GM12872 (cell line): Measurements from ENCODE around the gene FAM83E.
A peak's percentile ranks its signal among the peaks of the same experiment; 100 is the strongest.

Experiments used
- TF ChIP-seq, protein P1 (sequence below): IDR thresholded peaks from 3 replicates; pipeline ENCODE4 v1.5.1; 2011; ENCODE audit warnings: low read depth, mild to moderate bottlenecking, low read length, moderate library complexity; ENCODE audit not compliant: insufficient read depth

The FAM83E gene

DNA sequence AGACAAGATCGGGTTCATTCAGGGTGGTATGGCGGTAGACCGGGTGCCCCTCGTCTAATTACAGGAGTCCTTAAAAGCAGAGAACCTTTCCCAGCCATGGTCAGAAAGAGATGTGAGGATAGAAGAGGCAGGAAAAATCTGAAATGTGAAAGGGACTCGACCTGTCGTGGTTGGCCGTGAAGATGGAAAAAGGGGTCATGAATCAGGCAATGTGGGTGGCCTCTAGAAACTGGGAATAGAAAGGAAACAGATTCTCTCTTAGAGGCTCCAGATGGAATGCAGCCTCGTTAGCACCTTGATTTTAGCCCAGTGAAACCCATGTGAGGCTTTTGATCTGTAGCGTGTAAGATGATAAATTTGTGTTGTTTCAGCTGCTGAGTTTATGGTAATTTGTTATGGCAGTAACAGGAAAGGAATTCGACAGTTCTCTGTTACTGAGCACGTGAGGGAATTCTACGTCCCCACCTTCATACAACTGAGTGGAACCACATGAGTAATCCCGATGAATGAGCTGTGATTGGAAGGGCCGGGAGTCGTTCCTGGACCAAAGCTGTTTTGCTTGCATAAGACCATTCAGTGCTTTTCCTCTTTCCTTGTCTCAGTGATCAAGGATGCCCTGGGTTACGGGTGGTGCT, 42.1 kb upstream of the FAM83E start:
- TF ChIP-seq, protein P1, sequence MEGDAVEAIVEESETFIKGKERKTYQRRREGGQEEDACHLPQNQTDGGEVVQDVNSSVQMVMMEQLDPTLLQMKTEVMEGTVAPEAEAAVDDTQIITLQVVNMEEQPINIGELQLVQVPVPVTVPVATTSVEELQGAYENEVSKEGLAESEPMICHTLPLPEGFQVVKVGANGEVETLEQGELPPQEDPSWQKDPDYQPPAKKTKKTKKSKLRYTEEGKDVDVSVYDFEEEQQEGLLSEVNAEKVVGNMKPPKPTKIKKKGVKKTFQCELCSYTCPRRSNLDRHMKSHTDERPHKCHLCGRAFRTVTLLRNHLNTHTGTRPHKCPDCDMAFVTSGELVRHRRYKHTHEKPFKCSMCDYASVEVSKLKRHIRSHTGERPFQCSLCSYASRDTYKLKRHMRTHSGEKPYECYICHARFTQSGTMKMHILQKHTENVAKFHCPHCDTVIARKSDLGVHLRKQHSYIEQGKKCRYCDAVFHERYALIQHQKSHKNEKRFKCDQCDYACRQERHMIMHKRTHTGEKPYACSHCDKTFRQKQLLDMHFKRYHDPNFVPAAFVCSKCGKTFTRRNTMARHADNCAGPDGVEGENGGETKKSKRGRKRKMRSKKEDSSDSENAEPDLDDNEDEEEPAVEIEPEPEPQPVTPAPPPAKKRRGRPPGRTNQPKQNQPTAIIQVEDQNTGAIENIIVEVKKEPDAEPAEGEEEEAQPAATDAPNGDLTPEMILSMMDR, result no peak

DNA sequence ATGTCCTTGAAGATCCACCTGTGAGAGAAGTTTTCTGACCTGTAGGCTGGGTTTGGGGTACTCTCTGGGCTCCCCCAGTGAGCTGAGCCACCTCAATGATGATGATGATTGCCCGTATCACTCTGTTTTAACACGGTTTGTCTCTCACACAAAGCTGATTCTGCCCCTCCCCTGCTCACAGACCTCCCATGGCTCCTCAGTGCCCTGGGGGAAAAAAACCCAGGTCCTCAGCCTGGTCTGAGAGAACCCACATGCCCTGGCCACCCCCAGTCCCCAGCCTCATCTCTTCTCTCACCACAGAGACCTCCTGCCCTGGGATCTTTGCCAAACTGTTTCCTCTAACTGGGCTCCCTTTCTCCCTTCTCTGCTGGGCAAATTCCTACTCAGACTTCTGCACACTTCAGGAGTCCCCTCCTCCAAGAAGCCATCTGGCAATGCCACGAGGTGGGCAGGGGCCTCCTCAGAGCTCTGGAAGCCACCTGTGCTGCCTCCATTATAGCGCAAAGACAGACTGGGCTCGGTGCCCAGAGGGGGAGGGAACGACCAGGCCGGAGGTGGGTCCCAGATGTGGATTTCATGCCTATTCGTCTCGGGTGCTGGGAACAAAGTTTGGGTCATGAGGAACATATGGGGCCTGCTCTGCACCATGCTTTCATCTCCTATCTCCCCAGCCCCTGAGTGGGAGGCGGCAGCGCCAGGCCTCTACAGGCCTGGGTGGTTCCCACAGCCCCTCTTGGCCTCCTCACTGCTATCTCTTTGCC, 39.6 kb upstream of the FAM83E start:
- TF ChIP-seq, protein P1, result no peak

DNA sequence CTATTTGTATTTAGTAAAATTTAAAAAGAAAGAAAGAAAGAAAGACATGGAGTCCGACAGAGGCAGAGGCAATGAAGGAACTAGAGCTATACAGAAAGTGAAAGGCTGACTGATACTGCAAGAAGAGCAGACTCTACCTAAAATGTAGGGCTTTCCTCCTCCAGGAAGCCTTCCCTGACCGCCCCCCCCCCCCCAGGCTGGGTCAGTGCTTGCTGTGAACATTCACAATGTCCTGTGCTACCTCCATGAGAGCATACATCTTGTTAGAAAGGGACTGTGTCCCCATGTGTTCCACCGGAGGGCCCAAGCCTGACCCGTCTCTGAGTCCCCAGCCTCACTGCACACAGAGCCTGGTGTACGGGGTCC, 36.8 kb upstream of the FAM83E start:
- TF ChIP-seq, protein P1, result no peak

DNA sequence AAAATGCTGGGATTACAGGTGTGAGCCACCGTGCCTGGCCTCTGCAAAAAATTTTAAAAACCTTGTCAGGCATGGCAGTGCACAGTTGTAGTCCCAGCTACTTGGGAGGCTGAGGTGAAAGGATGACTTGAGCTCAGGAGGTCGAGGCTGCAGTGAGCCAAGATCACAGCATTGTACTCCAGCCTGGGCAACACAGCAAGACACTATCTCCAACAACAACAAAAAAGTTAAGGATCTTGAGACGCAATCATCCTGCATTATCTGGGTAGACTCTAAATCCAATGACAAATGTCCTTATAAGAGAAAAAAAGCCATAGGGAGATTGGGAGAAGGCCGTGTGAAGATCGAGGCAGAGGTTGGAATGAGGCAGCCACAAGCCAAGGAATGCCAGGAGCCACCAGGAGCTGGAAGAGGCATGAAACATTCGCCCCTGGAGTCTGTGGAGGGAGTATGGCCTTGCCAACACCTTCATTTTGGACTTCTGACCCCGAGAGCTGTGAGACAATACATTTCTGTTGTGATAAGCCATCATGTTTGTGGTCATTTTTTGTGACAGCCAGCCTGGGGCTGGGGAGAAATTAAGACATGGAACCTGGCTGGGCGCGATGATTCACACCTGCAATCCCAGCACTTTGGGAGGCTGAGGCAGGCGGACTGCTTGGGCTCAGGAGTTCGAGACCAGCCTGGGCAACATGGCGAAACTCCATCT, 36.3 kb upstream of the FAM83E start:
- TF ChIP-seq, protein P1, result no peak

DNA sequence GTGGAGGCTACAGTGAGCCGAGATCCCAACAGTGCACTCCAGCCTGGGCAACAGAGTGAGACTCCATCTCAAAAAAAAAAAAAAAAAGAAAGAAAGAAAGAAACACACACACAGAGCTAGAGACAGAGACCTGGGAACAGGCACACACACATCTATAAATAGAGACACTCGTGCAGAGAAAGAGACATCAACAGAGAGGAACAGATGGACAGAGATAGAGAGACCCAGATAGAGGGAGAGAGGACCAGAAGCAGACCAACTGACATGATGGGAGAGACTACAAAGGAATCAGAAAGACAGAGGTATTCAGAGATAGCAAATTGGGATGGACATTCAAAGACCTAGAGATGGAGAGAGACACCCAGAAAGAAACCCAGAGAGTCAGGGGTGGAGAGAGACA, 33.3 kb upstream of the FAM83E start:
- TF ChIP-seq, protein P1, result no peak

DNA sequence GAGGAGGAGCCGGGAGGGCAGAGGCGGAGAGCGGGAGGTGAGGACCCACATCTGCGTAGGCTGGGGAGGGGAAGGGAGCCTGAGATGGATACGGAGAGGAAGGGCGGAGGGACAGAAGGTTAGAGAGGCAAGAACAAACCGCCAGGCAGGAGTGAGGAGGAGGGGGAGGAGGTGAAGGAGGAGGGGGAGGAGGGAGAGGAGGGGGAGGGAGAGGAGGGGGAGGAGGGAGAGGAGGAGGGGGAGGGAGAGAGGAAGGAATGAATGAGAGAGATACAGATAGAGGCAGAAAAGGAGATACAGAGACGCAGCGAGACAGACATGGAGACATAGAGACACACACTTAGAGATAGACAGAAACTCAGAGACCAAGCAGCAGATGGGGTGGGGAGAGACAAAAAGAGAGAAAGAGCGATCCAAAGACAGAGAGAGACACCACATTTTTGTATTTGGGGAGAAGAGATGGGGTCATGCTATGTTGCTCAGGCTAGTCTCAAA, 31.9 kb upstream of the FAM83E start:
- TF ChIP-seq, protein P1, result no peak

DNA sequence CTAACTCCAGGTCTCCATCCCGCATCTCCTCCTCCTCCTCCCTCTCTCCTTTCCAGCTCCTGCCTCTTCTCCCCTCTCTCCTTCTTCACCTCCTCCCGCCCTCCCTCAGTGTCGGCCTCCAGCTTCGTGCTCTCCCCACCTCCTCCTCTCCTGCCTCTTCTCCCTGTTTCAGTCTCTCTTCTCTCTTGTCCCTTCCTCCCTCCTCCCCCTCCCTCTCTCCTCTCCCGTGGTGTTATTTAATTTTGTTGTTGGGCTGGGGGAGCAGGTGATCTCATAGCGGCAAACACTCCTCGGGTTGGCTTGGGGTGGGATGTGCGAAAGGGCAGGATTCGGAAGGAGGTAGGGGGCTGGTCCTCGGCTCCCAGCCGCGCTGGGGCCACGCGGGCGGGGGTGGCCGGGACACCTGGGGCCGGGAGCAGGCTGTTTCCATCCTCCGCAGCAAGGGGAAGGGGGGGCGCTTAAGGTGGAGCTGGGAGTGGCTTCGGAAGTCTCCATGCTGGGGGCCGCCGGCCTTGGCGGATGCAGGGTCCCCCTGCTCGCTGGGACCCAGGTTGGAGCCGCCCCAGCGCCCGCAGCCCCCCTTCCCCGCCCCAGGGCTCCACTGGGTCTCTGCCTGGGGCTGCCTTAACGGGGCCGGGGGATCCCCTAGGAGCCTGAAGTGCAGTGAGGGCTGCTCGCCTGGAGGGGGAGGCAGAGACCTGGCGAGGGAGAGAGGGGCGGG, 31.3 kb upstream of the FAM83E start, which contains the start of gene CA11:
Gene CA11, minus strand, starts transcription at position 187 of the 721 bp plus-strand sequence. CDS start 555 bp downstream, outside the sequence.
- TF ChIP-seq, protein P1, result peak; percentile 81
